GM21529 (cell line): ENCODE results near the gene TNFSF12.

ENCODE experiments used
- ATAC-seq: cut with Tn5 transposase; IDR thresholded peaks from one replicate; pipeline ENCODE4 v1.9.1; 2021; ENCODE audit not compliant: unreplicated experiment

Gene TNFSF12, protein sequence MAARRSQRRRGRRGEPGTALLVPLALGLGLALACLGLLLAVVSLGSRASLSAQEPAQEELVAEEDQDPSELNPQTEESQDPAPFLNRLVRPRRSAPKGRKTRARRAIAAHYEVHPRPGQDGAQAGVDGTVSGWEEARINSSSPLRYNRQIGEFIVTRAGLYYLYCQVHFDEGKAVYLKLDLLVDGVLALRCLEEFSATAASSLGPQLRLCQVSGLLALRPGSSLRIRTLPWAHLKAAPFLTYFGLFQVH

DNA sequence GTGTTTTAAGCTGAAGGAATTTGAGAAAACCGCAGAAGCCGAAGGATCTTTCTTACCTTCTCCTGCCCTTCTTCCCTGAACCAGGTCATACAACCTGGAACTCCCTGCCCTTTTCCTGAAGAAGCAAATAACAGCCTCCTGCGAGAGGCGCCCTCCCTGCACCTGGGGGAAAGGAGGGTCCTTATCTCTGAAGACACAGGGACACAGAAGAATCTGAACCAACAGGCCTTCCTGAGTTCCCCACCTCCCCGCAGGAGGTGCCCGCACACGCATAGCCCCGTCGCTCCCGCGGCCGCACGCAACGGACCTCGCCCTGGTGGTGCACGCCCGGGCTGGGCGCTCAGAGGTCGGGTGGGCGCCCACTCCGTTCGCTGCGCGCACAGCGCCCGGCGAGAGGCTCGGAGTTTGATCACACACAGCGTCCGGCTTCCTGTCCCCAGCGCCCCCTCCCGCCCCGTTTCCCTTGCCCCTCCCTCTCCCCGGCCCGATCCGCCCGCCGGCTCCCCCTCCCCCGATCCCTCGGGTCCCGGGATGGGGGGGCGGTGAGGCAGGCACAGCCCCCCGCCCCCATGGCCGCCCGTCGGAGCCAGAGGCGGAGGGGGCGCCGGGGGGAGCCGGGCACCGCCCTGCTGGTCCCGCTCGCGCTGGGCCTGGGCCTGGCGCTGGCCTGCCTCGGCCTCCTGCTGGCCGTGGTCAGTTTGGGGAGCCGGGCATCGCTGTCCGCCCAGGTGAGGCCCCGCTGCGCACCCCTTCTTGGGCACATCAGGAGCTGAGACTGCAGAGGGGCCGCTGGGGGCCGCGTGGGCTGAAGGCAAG is at the start of gene TNFSF12:
Gene TNFSF12, plus strand, starts transcription at position 474 of the 816 bp plus-strand sequence. Its CDS starts 96 bp downstream, at position 570.
- no peak for ATAC-seq

DNA sequence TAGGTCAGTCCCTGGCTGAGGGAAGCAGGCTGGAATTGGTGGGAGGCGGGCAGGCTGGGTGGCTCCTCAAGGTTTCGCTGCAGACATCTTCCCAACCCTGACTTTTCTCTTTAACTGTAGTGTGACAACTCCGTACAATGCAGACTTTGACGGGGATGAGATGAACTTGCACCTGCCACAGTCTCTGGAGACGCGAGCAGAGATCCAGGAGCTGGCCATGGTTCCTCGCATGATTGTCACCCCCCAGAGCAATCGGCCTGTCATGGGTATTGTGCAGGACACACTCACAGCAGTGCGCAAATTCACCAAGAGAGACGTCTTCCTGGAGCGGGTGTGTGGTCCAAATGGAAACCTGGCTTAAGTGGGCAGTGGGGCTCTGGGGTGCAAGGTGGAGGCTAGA is 49.7 kb upstream of the TNFSF12 start:
- ATAC-seq = no peak

DNA sequence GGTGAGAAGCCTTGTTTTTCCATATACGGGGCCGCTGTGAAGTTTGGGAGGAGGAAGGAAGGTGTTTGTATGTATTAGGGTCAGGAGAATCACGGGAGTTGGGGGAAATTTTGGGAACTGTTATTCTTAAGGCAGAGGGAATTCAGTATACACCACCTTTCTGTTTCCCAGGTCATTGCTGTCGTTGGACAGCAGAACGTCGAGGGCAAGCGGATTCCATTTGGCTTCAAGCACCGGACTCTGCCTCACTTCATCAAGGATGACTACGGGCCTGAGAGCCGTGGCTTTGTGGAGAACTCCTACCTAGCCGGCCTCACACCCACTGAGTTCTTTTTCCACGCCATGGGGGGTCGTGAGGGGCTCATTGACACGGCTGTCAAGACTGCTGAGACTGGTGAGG is 47.1 kb upstream of the TNFSF12 start:
- no peak for ATAC-seq

DNA sequence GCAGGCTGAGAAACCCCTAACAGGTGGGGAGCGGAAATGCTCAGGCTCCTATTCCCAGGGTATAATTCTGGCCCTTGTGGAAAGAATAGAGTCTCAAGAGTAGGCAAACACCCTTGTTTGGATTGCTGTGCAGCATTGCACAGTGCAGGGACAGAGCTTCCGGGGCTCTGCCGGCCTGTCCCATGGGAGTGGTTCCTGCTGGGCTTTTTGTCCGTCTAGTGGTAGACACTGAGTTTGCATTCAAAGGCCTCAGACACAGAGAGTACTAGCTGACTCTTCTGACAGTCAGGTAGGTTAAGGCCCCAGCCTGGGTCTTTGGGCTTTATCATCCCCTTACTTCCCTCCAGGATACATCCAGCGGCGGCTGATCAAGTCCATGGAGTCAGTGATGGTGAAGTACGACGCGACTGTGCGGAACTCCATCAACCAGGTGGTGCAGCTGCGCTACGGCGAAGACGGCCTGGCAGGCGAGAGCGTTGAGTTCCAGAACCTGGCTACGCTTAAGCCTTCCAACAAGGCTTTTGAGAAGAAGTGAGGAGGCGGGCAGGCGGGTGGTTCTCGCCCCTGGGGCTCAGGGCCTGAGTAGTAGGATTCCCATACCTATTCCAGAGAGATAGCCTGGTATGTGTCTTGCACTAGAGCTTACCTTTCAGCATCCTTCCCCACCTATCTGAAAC is 46.5 kb upstream of the TNFSF12 start:
- no peak for ATAC-seq

DNA sequence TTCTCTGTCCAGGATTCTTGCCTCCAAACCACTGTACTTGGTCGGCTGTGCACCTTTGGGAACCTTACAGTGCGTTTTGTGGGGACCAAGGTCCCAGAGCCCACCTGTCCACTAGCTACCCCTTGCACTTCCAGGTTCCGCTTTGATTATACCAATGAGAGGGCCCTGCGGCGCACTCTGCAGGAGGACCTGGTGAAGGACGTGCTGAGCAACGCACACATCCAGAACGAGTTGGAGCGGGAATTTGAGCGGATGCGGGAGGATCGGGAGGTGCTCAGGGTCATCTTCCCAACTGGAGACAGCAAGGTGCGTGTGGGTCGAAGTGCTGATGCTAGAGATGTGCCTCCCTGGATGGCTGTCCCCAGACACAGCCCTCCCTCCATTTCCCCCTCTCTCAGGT is 45.9 kb upstream of the TNFSF12 start:
- ATAC-seq = no peak

DNA sequence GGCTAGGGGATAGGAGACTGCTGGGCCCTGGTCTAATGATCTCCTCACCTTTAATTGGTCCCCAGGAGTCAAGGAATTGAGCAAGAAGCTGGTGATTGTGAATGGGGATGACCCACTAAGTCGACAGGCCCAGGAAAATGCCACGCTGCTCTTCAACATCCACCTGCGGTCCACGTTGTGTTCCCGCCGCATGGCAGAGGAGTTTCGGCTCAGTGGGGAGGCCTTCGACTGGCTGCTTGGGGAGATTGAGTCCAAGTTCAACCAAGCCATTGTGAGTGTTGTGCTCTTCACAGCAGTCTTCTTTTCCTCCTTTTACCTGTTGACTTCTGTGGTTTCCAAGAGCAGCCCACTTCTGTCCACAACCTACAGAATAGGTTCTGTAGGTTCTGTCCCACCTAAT is 45.3 kb upstream of the TNFSF12 start:
- ATAC-seq = no peak

DNA sequence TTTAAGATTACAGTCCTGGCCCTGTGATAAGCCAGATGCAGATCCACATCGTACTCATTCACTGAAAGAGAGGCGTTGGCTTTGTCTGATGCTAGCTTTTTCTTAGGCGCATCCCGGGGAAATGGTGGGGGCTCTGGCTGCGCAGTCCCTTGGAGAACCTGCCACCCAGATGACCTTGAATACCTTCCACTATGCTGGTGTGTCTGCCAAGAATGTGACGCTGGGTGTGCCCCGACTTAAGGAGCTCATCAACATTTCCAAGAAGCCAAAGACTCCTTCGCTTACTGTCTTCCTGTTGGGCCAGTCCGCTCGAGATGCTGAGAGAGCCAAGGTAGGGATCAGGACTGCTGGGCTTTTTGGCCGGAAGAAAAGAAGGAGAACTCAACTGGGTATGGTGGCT is 40.7 kb upstream of the TNFSF12 start:
- no peak for ATAC-seq

DNA sequence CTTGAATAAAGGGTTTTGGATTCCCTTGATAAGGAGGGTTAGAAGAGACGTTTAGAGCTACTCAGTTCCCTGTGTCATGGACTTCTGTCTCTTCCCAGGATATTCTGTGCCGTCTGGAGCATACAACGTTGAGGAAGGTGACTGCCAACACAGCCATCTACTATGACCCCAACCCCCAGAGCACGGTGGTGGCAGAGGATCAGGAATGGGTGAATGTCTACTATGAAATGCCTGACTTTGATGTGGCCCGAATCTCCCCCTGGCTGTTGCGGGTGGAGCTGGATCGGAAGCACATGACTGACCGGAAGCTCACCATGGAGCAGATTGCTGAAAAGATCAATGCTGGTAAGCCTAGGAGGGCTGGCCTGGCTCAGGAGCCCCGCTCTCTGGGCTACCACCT is 40.0 kb upstream of the TNFSF12 start:
- no peak for ATAC-seq

DNA sequence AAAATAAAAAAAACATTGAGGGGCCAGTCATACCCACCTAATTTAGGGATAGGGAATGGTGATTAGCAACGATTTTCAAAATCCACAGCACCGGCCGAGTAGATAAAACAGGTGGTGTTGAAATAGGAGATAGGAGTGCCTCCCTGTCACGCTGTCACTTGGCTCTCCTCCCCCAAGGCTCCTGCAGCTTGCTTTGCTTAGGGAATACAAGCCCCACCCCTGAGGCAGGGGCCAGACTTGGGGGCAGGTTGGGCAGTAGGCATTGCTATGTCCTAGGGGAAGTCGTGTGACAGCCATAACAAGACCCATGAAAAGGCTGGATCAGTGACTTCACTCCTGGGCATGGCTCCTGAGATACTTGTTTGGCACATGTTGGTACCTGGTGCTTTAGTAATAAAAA is 38.9 kb upstream of the TNFSF12 start:
- no peak for ATAC-seq

DNA sequence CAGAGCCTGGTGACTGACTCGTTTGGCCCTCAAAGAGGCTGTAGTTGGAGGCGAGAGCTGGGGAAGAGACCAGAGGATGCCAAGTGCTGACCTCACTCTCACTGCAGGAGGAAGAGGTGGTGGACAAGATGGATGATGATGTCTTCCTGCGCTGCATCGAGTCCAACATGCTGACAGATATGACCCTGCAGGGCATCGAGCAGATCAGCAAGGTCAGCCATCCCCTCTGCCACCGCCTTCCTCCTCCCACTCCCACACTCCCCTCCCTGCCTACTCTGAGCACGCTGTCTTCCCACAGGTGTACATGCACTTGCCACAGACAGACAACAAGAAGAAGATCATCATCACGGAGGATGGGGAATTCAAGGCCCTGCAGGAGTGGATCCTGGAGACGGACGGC is 37.8 kb upstream of the TNFSF12 start:
- ATAC-seq = no peak

DNA sequence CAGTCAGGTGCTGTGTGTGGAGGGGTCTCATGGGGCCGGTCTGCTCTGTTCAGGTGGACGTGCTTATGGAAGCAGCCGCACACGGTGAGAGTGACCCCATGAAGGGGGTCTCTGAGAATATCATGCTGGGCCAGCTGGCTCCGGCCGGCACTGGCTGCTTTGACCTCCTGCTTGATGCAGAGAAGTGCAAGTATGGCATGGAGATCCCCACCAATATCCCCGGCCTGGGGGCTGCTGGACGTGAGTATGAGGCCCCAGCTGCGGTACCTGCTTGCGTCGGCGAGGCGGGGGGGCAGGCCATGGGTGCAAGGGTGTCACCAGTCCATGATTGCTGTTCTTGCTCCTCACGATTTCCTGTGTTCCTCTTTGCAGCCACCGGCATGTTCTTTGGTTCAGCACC is 36.8 kb upstream of the TNFSF12 start:
- no peak for ATAC-seq

DNA sequence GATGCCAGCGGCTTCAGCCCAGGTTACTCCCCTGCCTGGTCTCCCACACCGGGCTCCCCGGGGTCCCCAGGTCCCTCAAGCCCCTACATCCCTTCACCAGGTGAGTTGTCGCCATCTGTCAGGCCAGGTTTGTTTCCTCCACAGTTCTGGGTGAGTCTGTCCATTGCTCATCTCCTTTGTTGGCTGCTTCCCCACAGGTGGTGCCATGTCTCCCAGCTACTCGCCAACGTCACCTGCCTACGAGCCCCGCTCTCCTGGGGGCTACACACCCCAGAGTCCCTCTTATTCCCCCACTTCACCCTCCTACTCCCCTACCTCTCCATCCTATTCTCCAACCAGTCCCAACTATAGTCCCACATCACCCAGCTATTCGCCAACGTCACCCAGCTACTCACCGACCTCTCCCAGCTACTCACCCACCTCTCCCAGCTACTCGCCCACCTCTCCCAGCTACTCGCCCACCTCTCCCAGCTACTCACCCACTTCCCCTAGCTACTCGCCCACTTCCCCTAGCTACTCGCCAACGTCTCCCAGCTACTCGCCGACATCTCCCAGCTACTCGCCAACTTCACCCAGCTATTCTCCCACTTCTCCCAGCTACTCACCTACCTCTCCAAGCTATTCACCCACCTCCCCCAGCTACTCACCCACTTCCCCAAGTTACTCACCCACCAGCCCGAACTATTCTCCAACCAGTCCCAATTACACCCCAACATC is 35.9 kb upstream of the TNFSF12 start:
- no peak for ATAC-seq

DNA sequence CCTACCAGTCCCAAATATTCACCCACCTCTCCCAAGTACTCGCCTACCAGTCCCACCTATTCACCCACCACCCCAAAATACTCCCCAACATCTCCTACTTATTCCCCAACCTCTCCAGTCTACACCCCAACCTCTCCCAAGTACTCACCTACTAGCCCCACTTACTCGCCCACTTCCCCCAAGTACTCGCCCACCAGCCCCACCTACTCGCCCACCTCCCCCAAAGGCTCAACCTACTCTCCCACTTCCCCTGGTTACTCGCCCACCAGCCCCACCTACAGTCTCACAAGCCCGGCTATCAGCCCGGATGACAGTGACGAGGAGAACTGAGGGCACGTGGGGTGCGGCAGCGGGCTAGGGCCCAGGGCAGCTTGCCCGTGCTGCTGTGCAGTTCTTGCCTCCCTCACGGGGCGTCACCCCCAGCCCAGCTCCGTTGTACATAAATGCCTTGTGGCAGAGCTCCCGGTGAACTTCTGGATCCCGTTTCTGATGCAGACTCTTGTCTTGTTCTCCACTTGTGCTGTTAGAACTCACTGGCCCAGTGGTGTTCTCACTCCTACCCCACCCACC is 34.9 kb upstream of the TNFSF12 start:
- no peak for ATAC-seq

DNA sequence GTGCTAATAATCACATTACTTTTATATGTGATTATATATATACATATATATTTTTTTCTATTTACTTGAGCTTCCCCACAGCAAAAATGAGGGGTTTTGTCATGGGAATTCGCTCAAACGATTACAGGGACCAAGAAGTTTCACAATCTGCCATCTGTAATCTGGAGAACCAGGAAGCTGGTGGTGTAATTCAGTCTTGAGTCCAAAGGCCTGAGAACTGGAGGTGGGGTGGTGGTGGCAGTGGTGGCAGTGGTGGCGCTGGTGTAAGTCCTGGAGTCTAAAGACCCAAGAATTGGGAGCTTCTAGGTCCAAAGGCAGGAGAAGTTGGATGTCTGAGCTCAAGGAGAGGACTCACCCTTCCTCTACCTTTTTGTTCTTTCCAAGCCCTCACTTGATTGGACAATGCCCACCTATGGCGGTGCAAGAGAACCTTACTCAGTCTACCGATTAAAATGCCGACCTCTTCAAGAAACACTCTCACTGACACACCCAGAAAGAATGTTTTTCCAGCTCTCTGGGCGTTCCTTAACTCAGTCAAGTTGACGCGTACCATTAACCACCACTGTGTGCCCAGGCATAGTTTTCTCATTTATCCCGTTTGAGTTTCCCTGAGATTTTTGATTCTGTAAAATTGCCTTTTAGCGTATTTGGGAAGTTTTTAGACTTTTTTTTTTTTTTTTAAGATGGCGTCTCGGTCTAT is 32.8 kb upstream of the TNFSF12 start:
- no peak for ATAC-seq

DNA sequence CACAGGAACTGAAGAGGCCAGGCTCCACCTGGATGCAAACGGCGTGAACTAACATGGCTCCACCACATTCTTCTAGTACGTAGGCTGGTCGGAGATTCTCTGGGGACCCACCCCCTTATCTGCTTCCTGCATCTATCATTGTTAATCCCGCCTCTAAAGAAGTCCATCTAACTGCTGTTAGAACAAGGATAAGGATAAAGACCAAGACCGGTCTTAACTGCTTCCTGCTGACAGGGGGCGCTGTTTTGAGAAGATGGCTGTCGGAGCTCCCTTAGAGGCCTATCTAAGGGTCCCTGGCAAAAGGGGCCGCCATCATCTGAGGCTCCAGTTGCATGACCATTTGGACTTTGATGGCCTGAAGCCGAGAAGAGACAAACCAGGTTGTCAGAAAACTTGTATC is 25.8 kb upstream of the TNFSF12 start:
- ATAC-seq = no peak

DNA sequence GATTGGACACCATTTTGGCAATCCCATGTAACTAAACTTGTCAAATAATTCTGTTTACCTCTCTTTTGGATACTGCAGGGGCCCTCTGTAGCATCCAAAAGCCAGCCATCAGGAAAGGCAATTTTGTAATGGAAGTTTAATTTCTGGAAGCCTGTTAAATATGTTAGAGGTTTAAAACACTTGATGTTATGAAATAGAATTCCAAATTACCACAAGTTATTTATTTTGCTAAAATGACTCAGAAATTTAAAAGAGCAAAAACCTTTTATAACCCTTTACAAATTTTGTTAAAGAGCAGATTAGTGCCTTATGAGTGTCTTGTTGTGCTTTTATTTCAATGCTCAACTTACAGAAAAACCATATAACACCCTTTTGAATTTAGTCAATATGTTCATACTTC is 20.0 kb upstream of the TNFSF12 start:
- ATAC-seq = no peak

DNA sequence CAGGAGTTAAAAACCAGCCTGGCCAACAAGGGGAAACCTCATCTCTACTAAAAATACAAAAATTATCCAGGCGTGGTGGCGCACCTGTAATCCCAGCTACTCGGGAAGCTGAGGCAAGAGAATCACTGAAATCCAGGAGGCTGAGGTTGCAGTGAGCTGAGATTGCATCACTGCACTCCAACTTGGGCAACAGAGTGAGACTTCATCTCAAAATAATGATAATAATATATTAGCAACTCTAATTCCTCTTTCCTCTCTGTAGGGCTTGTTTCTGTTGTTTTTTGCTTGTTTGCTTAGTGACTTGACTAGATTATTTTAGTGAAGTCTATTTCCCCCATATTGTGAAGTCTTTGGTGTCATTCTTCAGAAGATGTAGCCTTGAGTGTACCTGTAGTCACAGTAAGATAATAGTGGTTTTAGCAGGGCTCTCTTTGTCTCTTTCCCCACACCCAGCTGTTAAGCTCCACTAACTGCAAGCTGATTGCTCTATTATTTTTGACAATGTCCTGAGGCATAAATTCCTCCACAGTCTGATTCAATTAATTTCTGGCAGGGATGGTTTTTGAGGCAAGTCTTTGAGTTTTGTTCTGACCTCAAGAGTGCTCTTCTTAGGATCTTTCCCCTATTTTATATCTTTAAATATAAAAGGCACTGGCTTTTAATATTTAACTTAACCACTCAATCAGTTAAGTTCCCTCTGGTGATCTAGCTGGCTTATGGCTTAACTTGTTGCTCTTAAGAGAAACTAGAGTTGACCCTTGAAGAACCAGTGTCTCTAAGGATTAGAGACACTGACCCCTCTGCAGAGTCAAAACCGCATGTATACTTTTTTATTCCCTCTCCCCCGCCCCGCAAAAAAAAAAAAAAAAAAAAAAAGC is 18.6 kb upstream of the TNFSF12 start:
- no peak for ATAC-seq

DNA sequence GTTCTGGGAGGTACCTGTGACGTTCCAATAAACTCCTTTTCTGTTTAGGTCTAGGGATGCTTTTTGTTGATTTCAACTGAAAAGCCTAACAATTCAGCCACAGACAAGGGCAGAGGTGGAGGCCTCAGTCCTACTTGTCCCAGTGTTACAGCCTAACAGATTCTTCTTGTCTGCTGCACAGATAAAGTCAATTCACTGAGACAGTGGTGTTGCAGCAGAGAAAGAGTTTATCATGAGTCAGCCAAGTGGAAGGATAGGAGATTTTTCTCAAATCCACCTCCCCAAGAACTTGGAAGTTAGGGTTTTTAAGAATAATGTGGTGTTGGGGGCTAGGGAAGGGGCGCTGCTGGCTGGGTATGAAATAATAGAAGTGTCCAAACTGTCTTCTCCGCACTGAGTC is 10.8 kb upstream of the TNFSF12 start:
- ATAC-seq = no peak

DNA sequence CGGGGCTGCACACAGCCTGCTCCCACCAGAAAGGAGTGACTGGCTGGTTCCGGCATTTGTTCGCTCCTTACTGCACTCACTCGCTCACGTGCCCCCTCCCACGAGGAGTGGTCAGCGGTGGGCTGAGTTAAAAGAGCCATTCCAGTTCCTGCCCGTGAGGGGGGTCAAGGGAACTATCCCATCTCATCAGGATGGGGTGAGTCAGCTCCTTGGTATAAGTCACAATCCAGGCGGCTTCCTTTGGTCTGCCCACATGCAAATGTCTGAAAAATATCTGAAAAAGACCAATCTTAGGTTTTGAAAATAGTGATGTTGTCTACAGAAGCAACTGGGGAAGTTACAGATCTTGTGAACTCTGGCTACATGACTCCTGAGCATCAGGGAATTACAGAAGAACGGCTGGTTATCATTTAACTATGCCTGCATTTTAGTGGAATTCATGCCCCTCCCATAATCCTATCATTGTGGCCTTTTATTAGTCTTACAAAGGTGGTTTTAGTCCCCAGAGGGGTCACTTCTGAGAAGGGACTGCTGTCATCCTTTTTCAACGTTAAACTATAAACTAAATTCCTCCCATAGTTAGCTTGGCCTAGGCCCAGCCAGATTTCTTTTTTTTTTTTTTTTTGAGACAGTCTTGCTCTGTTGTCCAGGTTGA is 9.8 kb upstream of the TNFSF12 start:
- no peak for ATAC-seq
